ENCODE results near the gene ZNF302.

GRCh38 chr19:34673590-34673989 lies 3.9 kb upstream of the ZNF302 start:
- TF ChIP-seq POLR2A (IDR thresholded peaks at IDR 0.05): no peak
- no peak for TF ChIP-seq CTCF (IDR thresholded peaks at IDR 0.05)
- no peak for TF ChIP-seq POLR2AphosphoS5 (IDR thresholded peaks at IDR 0.05; ENCODE audit: insufficient read depth in 1 of 2, low read depth in 1 of 2)
